ENCODE data around the gene PCDH9.

PCDH9 gene

DNA sequence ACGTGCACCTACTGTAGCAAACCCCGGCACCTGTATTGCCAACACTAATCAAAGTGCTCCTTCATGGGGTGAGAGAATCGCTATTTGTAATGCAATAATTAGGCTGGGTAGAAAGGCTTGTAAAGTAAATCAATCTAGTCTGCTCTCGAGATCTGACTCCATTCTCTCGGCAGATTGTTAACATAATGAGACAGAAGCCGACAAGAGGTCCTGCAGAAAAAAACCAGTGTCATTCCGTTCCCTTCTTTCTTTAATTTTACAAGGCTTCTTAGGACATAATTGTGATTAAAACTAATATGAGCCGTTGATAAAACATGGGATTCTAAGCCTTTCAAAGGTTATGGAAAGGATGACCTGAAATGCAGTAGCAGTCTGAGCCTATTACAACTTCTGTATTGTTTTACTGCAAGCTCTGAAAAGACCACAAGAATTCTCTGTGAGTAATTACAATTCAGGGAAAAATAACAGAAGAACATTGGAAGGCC lies 530.0 kb downstream of the PCDH9 start:
- no peak for DNase-seq

GRCh38 chr13:66693656-66694055 lies 536.5 kb downstream of the PCDH9 start:
- no peak for DNase-seq

DNA sequence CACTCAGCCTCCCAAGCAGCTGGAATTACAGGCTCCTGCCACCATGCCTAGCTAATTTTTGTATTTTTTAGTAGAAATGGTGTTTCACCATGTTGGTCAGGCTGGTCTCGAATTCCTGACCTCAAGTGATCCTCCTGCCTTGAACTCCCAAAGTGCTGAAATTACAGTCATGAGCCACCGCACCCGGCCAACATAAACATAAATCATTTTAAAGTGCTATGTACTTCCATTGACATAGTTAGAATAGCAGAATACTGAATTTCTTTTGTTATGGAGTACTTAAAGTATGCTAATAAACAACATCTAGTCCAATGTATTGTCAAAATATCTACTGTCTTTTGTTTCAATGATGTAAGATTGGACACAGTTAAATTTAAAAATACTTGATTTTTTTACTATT lies 539.0 kb downstream of the PCDH9 start:
- no peak for DNase-seq

DNA sequence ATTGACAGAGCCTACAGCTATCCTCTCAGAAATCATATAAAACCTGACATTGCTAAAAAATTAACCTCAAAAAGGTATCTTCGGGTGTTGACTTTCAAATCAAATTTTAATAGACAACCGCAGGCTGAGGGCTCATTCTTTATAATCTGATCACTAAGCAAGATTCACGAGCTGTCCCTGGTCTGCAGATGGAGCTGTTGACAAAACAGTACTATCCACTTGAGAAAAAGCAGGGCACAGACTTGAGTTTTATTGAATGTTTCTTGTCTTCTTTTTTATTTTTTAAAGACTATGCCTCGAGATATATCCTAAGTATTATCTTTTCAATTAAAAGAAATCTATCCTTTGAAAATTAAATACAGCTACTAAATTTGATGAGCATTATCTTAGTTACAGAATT lies 540.5 kb downstream of the PCDH9 start:
- DNase-seq, result no peak

DNA sequence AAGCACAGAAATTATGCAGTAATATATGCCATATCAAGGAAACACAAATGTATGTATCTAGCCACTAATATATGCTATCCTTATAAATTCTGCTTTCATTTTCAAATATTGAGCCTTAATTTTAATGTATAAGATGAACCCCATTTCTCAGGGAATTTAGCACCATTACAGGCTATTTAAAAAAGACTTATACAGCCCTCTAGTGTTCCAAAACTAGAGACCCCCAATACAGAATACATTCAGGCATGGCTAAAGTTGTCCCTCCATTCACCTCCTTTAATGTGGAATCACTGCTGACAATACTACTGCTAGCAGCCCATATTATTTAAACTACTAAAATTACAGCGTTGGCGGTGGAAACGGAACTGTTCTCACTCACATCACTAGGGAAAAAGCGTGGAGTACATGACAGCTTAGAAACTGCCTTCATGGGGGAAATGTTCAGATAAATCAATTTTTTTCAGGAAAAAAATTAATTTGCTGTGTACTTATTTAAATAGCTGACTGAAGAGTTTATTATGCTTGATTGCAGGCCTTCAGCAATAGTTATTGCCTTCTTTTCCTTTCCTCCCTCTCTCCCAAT lies 541.0 kb downstream of the PCDH9 start:
- no peak for DNase-seq

DNA sequence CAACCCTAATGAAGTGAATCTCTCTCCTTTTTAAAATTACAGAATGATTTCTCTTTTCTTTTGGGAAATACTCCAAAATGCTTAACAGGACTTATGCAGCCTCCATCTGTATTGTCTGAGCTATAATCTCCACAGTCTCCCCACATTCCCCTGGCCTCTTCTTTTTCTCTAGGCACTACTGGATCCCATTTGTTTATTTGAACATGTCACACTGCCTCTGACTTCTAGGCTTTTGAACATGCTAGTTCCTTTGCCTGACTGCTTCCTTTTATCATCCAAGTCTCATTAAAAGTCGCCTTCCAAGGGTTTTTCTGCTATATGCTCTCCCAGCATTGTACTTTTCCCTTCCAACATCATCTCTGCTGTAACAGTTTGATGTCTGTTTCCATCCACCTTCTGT lies 548.7 kb downstream of the PCDH9 start:
- no peak for DNase-seq

DNA sequence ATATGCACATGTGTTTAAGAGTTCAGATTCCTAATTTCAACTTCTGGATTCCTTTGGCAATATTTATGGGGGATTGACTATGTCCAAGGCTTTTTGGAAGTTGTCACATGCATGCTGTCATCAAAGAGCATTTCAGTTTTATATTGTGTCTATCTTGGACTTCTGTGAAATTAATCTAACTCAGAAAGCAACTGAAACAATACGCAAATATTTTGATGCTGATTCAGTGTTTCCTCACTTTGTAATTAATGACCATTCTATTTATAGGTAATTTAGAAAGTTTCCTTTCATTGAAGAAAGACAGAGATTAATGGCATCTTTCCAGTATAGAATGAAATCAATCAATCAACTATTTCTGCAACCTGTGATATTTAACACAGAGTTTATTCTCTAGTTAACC lies 550.1 kb downstream of the PCDH9 start:
- no peak for DNase-seq

GRCh38 chr13:66675620-66676019 lies 554.5 kb downstream of the PCDH9 start:
- DNase-seq, result no peak

DNA sequence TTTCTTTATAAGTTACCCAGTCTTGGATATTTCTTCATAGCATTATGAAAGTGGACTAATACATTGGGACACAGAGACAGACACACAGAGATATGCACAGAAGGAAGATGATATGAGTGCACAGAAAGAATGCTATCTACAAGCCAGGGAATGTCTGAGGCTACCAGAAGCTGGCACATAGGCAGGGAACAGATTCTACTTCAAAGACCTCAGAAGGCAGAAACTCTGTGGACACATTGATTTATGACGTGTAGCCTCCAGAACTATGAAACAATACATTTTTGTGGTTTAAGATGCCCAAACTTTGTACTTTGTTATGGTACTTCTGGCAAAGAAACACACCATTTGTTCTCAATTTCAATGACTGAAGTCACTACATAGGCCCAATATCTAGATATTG lies 556.7 kb downstream of the PCDH9 start:
- no peak for DNase-seq

DNA sequence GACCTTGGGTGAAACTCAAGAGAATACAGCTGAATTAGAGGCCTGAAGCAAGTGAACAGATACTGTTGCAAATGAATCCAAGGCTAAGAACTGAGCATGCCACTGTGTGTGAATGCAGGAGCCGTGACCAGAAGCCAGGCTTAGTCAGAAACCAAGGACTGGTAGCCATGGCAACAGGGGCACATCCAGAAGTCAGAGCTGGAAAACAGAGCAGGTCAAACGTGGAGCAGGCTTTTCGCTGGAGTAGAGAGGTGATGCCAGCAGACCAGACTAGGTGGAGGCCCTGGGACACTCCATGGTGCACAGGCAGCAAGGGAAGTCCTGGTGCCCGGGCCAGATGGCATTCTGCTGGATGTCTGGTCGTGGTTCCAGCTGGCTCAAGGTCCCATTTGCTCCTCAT lies 564.1 kb downstream of the PCDH9 start:
- peak; percentile 1 for DNase-seq

DNA sequence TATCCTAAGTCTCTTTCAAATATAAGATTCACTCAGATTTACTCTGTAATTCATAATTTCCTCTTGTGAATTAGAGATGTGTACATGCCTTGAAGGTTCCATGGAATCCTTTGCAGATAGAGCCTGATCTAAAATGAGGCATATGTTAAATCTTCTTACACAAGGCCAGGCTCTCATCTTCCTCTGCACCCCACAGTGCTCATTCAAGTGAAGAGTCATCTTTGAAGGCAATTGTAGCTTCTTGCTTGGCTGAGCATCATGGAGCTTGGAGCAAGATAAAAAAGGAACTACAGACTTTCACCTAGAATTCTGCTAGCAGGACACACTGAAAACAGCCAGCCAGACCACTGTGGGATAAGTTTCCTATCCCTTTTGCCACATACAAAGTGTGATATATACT lies 566.4 kb downstream of the PCDH9 start:
- no peak for DNase-seq

DNA sequence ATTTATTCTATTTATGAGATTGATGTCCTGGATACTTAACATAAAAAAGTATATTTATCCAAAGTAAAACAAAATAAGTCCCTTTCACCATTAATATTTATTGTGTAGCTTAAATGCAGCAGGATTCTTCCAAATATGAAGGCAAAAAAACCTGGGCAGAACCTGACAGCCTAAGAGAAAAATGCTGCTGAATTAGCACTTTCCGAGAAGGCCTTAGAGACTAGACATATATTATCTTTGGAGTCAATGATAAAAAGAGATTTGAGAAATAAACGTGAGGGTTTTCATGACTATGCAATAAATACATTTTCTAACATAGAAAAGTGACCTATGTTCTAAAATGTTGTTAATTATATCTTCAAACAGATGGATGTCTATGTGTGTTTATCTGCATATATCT lies 566.9 kb downstream of the PCDH9 start:
- DNase-seq, result no peak

GRCh38 chr13:66661336-66661735 lies 568.8 kb downstream of the PCDH9 start:
- no peak for DNase-seq

DNA sequence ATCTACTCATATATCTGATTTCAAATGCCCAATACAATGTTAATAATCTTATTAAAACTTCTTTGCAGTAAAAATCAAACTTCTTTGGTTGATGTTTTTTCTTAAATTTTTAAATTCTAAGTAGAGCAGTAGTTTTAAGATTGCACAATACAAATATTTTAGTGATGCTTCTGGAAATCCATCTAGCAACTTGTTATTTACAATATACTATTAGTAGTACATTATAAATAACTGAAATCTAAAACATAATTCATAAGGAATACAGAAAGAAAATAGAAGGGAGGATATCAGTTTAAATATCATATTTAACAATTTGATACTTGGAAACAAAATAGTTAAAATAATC lies 569.7 kb downstream of the PCDH9 start:
- no peak for DNase-seq

GRCh38 chr13:66659701-66660467 lies 570.3 kb downstream of the PCDH9 start:
- DNase-seq, result no peak

- no peak for DNase-seq
Measured at GRCh38 chr13:66659286-66659685, 570.9 kb downstream of the PCDH9 start.

- no peak for DNase-seq
Measured at GRCh38 chr13:66657165-66657881, 572.8 kb downstream of the PCDH9 start.

DNA sequence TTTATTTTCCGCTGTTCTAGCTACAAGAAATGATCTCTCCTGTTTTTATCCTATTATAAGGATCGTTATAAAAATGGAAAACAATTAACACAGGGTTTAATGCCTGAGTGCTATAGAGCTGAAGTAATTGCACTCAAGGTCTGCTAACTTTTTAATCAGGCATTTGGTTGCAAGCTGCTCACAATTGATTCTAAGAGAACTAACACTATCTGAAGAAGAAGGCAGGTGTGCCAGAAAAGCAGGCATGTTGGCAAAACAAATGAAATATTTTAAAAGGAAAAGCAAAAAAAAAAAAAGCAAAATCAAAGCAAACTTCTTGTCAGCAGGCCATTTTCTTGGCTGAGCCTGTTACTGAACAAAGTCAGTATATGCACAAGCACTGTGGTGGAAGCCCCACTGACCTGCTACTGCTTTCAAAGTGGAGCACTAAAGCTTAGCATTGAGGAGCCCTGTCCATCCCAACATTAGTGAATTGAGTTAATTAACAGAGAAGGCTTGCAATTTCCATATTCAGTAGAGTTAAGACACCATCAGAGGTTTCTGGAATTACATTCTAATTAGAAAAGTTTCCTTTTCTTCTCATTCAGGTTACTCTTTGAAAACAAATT lies 574.2 kb downstream of the PCDH9 start:
- no peak for DNase-seq

- DNase-seq, result no peak
Measured at GRCh38 chr13:66644855-66645460, 585.2 kb downstream of the PCDH9 start.

DNA sequence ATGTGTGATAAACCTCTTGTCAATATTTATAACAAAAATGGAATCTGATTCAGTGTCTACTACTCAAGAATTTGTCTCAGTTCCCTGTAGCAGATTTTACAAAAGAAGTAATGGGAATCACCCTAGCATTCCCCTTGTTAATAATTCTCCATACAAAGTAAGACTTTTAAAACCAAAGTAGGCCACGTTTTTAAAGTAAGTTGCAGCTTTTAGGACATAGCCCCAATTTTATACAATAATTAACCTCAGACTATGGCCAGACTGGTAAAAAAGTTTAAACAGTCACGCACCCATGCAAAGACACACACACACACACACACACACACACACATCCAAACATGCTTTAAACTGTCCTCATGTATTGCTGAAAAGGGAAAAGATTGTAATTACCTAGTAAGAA lies 589.9 kb downstream of the PCDH9 start:
- DNase-seq, result no peak

DNA sequence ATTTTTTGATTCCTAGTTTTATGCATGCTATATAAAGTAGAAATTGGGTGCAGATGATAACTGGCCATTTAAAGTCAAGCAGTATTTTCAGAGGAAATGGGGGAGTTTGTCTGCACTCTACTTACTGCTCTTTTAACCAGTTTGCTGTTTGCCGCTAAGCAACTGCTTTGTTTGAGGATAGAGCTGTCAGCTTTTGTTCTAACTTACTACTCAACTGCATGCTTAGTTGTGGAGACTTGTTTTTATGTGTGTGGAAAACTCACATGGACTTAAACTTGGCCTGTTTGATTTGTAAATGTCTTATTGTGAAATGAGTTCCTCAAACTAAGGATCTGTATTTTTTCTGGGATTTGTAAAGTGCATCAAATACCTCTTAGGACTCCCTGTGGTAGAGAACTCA lies 591.1 kb downstream of the PCDH9 start:
- DNase-seq, result no peak

GRCh38 chr13:66635526-66635925 lies 594.6 kb downstream of the PCDH9 start:
- DNase-seq, result no peak

DNA sequence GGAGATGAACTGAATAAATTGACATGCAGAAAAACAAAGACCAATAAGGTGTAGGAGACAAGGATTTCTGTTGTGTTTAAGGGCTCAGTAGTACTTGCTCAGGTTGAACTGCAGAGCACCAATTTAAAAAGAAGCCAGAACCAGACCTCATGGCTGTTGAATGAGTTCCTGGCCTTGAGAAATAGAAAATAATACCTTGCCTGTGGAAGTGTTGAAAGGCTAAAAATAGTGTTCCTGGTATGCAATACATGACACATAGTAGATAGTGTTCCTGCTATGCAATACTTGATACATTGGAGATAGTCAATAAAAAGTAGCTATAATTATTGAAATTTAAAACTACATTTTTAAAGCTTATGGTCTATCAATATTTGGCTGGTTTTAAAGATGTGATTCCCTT lies 595.8 kb downstream of the PCDH9 start:
- DNase-seq, result no peak

Data from activated gamma-delta T cell (primary cell).